Activated T-cell treated with anti-CD3 and anti-CD28 coated beads, Interleukin-2, amount 50 U/mL, for 1 hour (primary cell): Measurements from ENCODE around the gene PLA2G4F.

Source experiments
- DNase-seq: peaks from one replicate; pipeline ENCODE4 v3.0.0-alpha.2; 2020

Gene PLA2G4F

GRCh38 chr15:42130246-42130986 is 26.0 kb downstream of the PLA2G4F start:
- DNase-seq, result no peak

- no peak for DNase-seq
Measured at GRCh38 chr15:42129364-42129763, 27.1 kb downstream of the PLA2G4F start.

GRCh38 chr15:42128476-42128875 is 28.0 kb downstream of the PLA2G4F start:
- DNase-seq, result no peak

- DNase-seq, result no peak
Measured at GRCh38 chr15:42123546-42123945, 32.9 kb downstream of the PLA2G4F start.

GRCh38 chr15:42121682-42122081 is 34.8 kb downstream of the PLA2G4F start:
- DNase-seq, result no peak

GRCh38 chr15:42121021-42121420 is 35.4 kb downstream of the PLA2G4F start:
- no peak for DNase-seq

GRCh38 chr15:42120285-42120684 is 36.2 kb downstream of the PLA2G4F start:
- DNase-seq, result no peak

- DNase-seq, result no peak
Measured at GRCh38 chr15:42119446-42119760, 37.0 kb downstream of the PLA2G4F start.

- DNase-seq, result no peak
Measured at GRCh38 chr15:42118650-42119445, 37.6 kb downstream of the PLA2G4F start.

- DNase-seq, result no peak
Measured at GRCh38 chr15:42111924-42112323, 44.5 kb downstream of the PLA2G4F start.

GRCh38 chr15:42110367-42110766 is 46.1 kb downstream of the PLA2G4F start:
- DNase-seq, result no peak

GRCh38 chr15:42108806-42109205 is 47.6 kb downstream of the PLA2G4F start:
- DNase-seq, result no peak

GRCh38 chr15:42108189-42108588 is 48.2 kb downstream of the PLA2G4F start:
- DNase-seq, result no peak

- peak; percentile 29 for DNase-seq
Measured at GRCh38 chr15:42107473-42107872, 49.0 kb downstream of the PLA2G4F start.

- DNase-seq, result no peak
Measured at GRCh38 chr15:42106288-42106687, 50.1 kb downstream of the PLA2G4F start.

- no peak for DNase-seq
Measured at GRCh38 chr15:42104095-42104891, 52.1 kb downstream of the PLA2G4F start.

GRCh38 chr15:42102646-42103235 is 53.7 kb downstream of the PLA2G4F start:
- no peak for DNase-seq

- DNase-seq, result no peak
Measured at GRCh38 chr15:42101861-42102260, 54.6 kb downstream of the PLA2G4F start.

GRCh38 chr15:42100021-42100800 is 56.2 kb downstream of the PLA2G4F start:
- DNase-seq, result no peak

GRCh38 chr15:42097018-42097417 is 59.4 kb downstream of the PLA2G4F start:
- DNase-seq, result no peak

- DNase-seq, result no peak
Measured at GRCh38 chr15:42094512-42094963, 61.9 kb downstream of the PLA2G4F start, which contains the start of gene PLA2G4D. Gene PLA2G4D (minus strand): TSS chr15:42094562. CDS start chr15:42094459, 103 bp downstream.

GRCh38 chr15:42093966-42094365 is 62.5 kb downstream of the PLA2G4F start:
- DNase-seq, result no peak
